ENCODE measurements around the gene HS6ST3. TPM values are rescaled to one million over a fixed set of nuclear protein-coding genes. Genes with fewer than 3 reads are reported as not detected.

The HS6ST3 gene
- total and polyA plus RNA-seq, 2 of the 13 experiments (the other 11 are each of a cell fraction or from before 2014, with no cell fraction given), result not detected

- H3K27ac ChIP-seq (ENCODE audit: extremely low read length, insufficient read depth, low read length), result no peak overlapping the region
- no peak for TF ChIP-seq POLR2AphosphoS5 (IDR thresholded peaks at IDR 0.05; ENCODE audit: low read depth, low read length)
- no peak for TF ChIP-seq JARID2 (CRISPR knock-in tag; IDR thresholded peaks at IDR 0.05; ENCODE audit: insufficient replicate concordance)
- no peak for TF ChIP-seq KAT2B (IDR thresholded peaks at IDR 0.05; ENCODE audit: borderline replicate concordance, low read depth, low read length)
- TF ChIP-seq USF2 (IDR thresholded peaks at IDR 0.05; ENCODE audit: low read depth, low read length), result no peak
- no peak for TF ChIP-seq USF2 (CRISPR knock-in tag; IDR thresholded peaks at IDR 0.05; ENCODE audit: borderline replicate concordance)
- no peak for TF ChIP-seq ZMYM3 (CRISPR knock-in tag; IDR thresholded peaks at IDR 0.05)
- no peak for TF ChIP-seq MYNN (CRISPR knock-in tag; IDR thresholded peaks at IDR 0.05; ENCODE audit: low read depth)
- intact Hi-C loops (cut with micrococcal nuclease; ENCODE audit: unreplicated experiment), result no loop called here
- peaks cover 2 to 8% of the 10 kb centered on the region in 2 experiments; a peak in 4 of 5 replicates for H3K27me3 ChIP-seq (ENCODE audit: control insufficient read depth in 1 of 2, insufficient read depth in 2 of 2, low read length in 2 of 2)
- POLR2A ChIA-PET, result no interaction called here
- no peaks in the 10 kb centered on the region for H3K79me2 ChIP-seq (ENCODE audit: insufficient read depth, low read length)
- no peak overlapping the region for H3K4me2 ChIP-seq (ENCODE audit: low read depth, low read length)
- no peaks in the 10 kb centered on the region for H3K36me3 ChIP-seq (replicated peaks in 1 of 2; ENCODE audit: control insufficient read depth in 1 of 2, insufficient read depth in 2 of 2, low read length in 2 of 2)
- CTCF ChIA-PET (ENCODE audit: low intra/inter-chr PET ratio, low total read pairs), result no interaction called here
- H4K20me1 ChIP-seq (ENCODE audit: insufficient read depth, low read length), result no peaks in the 10 kb centered on the region
- 6% methylated on average over 2 of the region's 2 CpGs for WGBS (ENCODE audit: low lambda C conversion rate)
- no peak overlapping the region for H2AFZ ChIP-seq (ENCODE audit: low read length)
- H3K9me3 ChIP-seq (ENCODE audit: low read length), result no peaks in the 10 kb centered on the region
- no TSS peak for BruUV-seq (replicated peaks)
- in situ Hi-C loops (cut with HindIII; ENCODE audit: extremely low pct_ligation_motif_present, low pct_unique_long_range_greater_than_20kb), result no loop called here
- ATAC-seq (no peak), DNase-seq (ENCODE audit: low spot score) (no peak), FAIRE-seq (no peak)
- H3K4me1 ChIP-seq (ENCODE audit: insufficient read depth, low read length), result no peaks in the 10 kb centered on the region
- no peak overlapping the region for H3K9ac ChIP-seq (ENCODE audit: insufficient read depth, low read depth, low read length)
- no peak overlapping the region for H3K4me3 ChIP-seq (replicated peaks in 1 of 3; ENCODE audit: insufficient read depth in 1 of 3, low read depth in 2 of 3, low read length in 3 of 3)
Measured at GRCh38 chr13:96159725-96160124, 69.8 kb downstream of the HS6ST3 start.

- 0% methylated on average over 3 of the region's 3 CpGs for WGBS (ENCODE audit: low lambda C conversion rate)
- BruUV-seq (replicated peaks), result no TSS peak
- ATAC-seq, result no peak
- peaks cover 2 to 8% of the 10 kb centered on the region in 2 experiments; a peak in 4 of 5 replicates for H3K27me3 ChIP-seq (ENCODE audit: control insufficient read depth in 1 of 2, insufficient read depth in 2 of 2, low read length in 2 of 2)
- POLR2A ChIA-PET, result no interaction called here
- H3K9ac ChIP-seq (ENCODE audit: insufficient read depth, low read depth, low read length), result no peak overlapping the region
- no peak for DNase-seq (ENCODE audit: low spot score)
- H2AFZ ChIP-seq (ENCODE audit: low read length), result no peak overlapping the region
- no peak for FAIRE-seq
- no peak overlapping the region for H3K4me2 ChIP-seq (ENCODE audit: low read depth, low read length)
- CTCF ChIA-PET (ENCODE audit: low intra/inter-chr PET ratio, low total read pairs), result no interaction called here
- H3K9me3 ChIP-seq (ENCODE audit: low read length), result no peaks in the 10 kb centered on the region
- intact Hi-C loops (cut with micrococcal nuclease; ENCODE audit: unreplicated experiment) (no loop called here), in situ Hi-C loops (cut with HindIII; ENCODE audit: extremely low pct_ligation_motif_present, low pct_unique_long_range_greater_than_20kb) (no loop called here)
- no peak overlapping the region for H3K4me3 ChIP-seq (replicated peaks in 1 of 3; ENCODE audit: insufficient read depth in 1 of 3, low read depth in 2 of 3, low read length in 3 of 3)
- no peak overlapping the region for H3K27ac ChIP-seq (ENCODE audit: extremely low read length, insufficient read depth, low read length)
- no peaks in the 10 kb centered on the region for H3K4me1 ChIP-seq (ENCODE audit: insufficient read depth, low read length)
- H4K20me1 ChIP-seq (ENCODE audit: insufficient read depth, low read length), result no peaks in the 10 kb centered on the region
- H3K36me3 ChIP-seq (replicated peaks in 1 of 2; ENCODE audit: control insufficient read depth in 1 of 2, insufficient read depth in 2 of 2, low read length in 2 of 2), result no peaks in the 10 kb centered on the region
- H3K79me2 ChIP-seq (ENCODE audit: insufficient read depth, low read length), result no peaks in the 10 kb centered on the region
- TF ChIP-seq CREB1 (IDR thresholded peaks at IDR 0.05) (no peak), CREB1 (CRISPR knock-in tag; IDR thresholded peaks at IDR 0.05) (no peak), THAP8 (CRISPR knock-in tag; IDR thresholded peaks at IDR 0.05; ENCODE audit: borderline replicate concordance) (no peak), ZNF841 (CRISPR knock-in tag; IDR thresholded peaks at IDR 0.05; ENCODE audit: borderline replicate concordance) (no peak), IRF1 (CRISPR knock-in tag; IDR thresholded peaks at IDR 0.05; ENCODE audit: low read depth) (no peak), PITX1 (CRISPR knock-in tag; IDR thresholded peaks at IDR 0.05) (no peak), ZNF205 (CRISPR knock-in tag; IDR thresholded peaks at IDR 0.05) (no peak), NONO (IDR thresholded peaks at IDR 0.05) (no peak), NONO (CRISPR knock-in tag; conservative IDR thresholded peaks at IDR 0.05) (no peak), HES4 (CRISPR knock-in tag; IDR thresholded peaks at IDR 0.05; ENCODE audit: borderline replicate concordance) (no peak)
- TF ChIP-seq, protein P1, sequence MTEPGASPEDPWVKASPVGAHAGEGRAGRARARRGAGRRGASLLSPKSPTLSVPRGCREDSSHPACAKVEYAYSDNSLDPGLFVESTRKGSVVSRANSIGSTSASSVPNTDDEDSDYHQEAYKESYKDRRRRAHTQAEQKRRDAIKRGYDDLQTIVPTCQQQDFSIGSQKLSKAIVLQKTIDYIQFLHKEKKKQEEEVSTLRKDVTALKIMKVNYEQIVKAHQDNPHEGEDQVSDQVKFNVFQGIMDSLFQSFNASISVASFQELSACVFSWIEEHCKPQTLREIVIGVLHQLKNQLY (CRISPR knock-in tag; IDR thresholded peaks at IDR 0.05), result no peak
Measured at GRCh38 chr13:96161141-96161540, 71.2 kb downstream of the HS6ST3 start.
